Measurements from ENCODE around the gene ADIPOQ.
"Not testable (repeated sequence)": the region's sequence is repeated elsewhere in the genome, so short reads cannot be mapped to it uniquely, and the experiment has no call there.

The ADIPOQ gene

DNA sequence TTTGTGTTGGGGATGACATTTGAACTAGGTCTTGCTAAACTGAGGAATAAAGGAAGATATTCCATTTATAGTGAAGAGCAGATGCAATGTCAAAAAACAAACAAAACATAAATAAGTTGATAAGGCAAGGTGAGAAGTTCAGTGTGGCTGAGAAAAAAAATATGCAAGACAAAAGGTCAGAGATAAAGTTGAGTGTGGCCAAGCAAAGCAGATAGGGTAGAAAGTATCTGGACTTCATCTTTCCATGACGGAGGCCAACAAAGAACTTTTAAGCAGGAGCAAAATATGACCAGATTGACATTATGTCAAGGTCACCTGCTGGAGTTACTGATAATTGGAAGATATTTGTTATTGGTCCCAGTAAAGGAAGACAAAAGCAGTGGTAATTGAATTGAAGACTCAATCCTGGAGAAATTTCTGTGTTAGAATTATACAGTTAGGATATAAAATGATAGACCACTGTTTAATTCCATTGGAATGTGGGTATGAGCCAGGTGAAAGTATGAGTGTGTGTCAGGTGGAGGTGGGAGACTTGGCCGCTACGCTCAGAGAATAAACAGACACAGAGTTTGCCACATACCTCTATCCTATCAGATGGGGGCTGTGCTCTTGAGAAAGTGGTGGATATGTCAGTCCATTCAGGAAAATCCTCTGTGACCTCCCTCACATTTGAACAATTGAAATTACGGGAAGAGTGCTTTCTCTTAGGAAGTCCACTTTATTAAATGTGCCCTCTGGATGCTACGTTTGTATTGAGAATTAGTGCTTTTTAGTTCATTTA, 28.1 kb downstream of the ADIPOQ start:
- DNase-seq (ENCODE audit: low read depth in 2 of 3, low spot score in 1 of 3), result no peak

GRCh38 chr3:186871403-186871924, 29.0 kb downstream of the ADIPOQ start:
- DNase-seq (ENCODE audit: low read depth in 2 of 3, low spot score in 1 of 3), result no peak

- not testable (repeated sequence) for DNase-seq (ENCODE audit: low read depth in 2 of 3, low spot score in 1 of 3)
Measured at GRCh38 chr3:186873796-186874195, 31.3 kb downstream of the ADIPOQ start.

DNA sequence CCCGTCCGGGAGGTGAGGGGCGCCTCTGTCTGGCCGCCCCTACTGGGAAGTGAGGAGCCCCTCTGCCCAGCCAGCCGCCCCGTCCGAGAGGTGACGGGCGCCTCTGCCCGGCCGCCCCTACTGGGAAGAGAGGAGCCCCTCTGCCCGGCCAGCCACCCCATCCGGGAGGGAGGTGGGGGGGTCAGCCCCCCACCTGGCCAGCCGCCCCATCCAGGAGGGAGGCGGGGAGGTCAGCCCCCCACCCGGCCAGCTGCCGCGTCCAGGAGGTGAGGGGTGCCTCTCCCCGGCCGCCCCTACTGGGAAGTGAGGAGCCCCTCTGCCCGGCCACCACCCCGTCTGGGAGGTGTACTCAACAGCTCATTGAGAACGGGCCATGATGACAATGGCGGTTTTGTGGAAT, 31.7 kb downstream of the ADIPOQ start:
- DNase-seq (ENCODE audit: low read depth in 2 of 3, low spot score in 1 of 3), result not testable (repeated sequence)

DNA sequence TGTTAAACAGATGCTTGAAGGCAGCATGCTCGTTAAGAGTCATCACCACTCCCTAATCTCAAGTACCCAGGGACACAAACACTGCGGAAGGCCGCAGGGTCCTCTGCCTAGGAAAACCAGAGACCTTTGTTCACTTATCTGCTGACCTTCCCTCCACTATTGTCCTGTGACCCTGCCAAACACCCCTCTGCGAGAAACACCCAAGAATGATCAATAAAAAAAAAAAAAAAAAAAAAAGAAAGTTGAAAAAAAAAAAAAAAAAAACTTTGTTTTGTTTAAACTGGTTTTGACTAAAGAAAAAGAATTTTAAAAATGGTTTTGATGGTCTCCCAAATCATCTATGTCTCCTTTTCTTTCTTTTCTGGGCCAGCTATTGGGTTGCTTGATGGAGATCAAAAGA, 32.3 kb downstream of the ADIPOQ start:
- not testable (repeated sequence) for DNase-seq (ENCODE audit: low read depth in 2 of 3, low spot score in 1 of 3)

GRCh38 chr3:186875708-186876107, 33.2 kb downstream of the ADIPOQ start:
- no peak for DNase-seq (ENCODE audit: low read depth in 2 of 3, low spot score in 1 of 3)

DNA sequence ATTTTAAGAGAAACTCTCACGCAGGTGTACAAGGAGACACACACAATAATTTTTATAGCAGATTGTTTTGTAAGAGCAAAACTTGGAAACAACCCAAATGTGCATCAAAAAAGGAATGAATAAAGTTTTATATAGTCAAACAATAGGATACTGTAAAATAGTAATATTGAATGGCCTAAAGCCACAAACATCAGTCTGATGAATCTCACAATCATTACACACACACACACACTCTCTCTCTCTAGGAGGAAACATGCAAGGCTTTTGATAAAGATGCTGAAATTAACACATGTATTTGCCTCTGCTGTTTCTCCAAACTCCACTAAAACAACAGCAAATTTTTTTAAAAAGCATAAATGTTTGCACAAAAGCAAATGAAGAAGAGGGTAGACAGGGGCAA, 37.3 kb downstream of the ADIPOQ start:
- DNase-seq (ENCODE audit: low read depth in 2 of 3, low spot score in 1 of 3), result no peak

DNA sequence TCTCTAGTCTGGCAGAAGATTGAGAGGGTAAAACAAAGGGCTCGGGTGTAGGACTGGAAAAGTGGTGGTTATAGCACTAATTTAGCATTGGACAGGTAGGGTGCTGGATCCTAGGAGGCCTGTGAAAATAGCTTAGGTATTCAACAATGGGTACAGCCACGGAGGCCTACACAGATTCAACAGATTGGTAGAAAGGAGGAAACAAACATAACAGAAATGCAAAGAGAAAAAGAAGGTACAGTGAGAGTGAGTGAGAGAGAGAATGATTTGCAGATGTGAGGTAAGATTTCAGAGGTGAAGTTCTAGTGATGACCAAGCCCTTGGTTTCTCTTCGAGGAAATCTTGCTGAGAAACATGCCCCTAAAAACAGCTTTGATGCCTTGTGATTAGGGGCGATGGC, 37.9 kb downstream of the ADIPOQ start:
- no peak for DNase-seq (ENCODE audit: low read depth in 2 of 3, low spot score in 1 of 3)

GRCh38 chr3:186882150-186882524, 39.6 kb downstream of the ADIPOQ start:
- no peak for DNase-seq (ENCODE audit: low read depth in 2 of 3, low spot score in 1 of 3)

DNA sequence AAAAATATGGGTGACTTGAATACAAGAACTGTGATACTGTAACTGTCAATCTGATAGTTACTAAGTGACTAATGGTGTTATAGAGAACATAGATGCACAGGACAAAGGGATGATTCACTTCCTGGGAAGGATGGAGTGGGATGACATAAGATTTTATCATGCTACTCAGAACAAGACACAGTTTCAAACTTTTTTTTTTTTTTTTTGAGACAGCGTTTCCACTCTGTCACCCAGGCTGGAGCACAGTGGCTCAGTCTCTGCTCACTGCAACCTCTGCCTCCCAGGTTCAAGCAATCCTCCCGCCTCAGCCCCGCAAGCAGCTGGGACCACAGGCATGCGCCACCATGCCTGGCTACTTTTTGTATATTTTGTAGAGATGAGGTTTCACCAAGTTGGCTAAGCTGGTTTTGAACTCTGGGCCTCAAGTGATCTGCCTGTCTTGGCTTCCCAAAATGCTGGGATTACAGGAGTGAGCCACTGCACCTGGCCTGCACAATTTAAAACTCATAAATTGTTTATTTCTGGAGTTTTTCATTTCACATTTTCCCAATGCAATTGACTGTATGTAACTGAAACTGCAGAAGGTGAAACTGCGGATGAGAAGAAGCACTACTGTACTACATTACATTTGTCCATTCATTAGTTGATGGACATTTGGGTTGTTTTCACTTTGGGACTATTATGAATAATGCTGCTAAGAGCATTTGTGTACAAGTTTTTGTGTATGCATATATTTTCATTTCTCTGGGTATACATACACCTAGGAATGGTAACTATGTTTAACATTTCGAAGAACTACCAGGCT, 40.6 kb downstream of the ADIPOQ start:
- peak; percentile 49 to 54 (median 53) for DNase-seq (ENCODE audit: low read depth in 2 of 3, low spot score in 1 of 3)

- DNase-seq (ENCODE audit: low read depth in 2 of 3, low spot score in 1 of 3), result no peak
Measured at GRCh38 chr3:186883686-186884058, 41.2 kb downstream of the ADIPOQ start.

GRCh38 chr3:186884868-186885267, 42.4 kb downstream of the ADIPOQ start:
- DNase-seq (ENCODE audit: low read depth in 2 of 3, low spot score in 1 of 3), result not testable (repeated sequence)

- DNase-seq (ENCODE audit: low read depth in 2 of 3, low spot score in 1 of 3), result no peak
Measured at GRCh38 chr3:186886202-186886981, 43.9 kb downstream of the ADIPOQ start.

DNA sequence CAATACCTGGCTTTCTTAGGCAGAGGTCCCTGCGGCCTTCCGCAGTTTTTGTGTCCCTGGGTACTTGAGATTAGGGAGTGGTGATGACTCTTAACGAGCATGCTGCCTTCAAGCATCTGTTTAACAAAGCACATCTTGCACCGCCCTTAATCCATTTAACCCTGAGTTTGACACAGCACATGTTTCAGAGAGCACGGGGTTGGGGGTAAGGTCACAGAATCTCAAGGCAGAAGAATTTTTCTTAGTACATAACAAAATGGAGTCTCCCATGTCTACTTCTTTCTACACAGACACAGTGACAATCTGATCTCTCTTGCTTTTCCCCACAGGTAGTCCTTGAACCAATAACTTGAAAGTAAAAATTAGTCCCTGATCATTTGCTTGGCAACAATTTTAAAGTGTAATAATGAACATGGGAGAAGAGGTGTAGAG, 45.0 kb downstream of the ADIPOQ start:
- not testable (repeated sequence) for DNase-seq (ENCODE audit: low read depth in 2 of 3, low spot score in 1 of 3)

DNA sequence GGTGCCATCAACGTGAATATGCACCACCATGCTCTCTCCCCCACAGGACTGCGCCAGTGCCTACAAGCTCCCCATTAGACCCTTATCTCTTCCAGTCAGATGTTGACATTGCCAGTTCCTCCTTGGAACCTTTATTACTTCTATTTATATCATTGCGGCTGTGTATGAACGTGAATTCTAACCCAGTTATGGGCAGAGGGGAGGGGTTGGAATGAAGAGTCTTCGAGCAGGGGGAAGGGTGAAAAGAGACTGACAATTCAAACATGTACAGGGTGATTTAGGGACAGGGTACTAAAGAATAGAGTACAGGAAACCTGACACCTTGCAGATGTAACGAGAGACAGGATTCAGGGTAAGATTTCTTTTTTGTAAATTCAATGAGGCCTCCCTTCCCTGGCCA, 46.1 kb downstream of the ADIPOQ start:
- DNase-seq (ENCODE audit: low read depth in 2 of 3, low spot score in 1 of 3), result no peak

DNA sequence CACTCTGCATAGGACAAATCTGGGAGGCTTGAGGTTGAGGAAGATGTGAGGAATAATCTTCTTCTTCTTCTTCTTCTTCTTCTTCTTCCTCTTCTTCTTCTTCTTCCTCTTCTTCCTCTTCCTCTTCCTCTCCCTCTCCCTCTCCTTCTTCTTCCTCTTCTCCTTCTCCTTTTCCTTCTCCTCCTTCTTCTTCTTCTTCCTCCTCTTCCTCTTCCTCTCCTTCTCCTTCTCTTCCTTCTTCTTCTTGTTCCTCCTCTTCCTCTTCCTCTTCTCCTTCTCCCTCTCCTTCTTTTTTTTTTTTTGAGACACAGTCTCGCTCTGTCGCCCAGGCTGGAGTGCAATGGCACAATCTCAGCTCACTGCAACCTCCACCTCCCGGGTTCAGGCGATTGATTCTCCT, 47.2 kb downstream of the ADIPOQ start:
- DNase-seq (ENCODE audit: low read depth in 2 of 3, low spot score in 1 of 3), result not testable (repeated sequence)

- DNase-seq (ENCODE audit: low read depth in 2 of 3, low spot score in 1 of 3), result no peak
Measured at GRCh38 chr3:186890911-186891310, 48.4 kb downstream of the ADIPOQ start.

DNA sequence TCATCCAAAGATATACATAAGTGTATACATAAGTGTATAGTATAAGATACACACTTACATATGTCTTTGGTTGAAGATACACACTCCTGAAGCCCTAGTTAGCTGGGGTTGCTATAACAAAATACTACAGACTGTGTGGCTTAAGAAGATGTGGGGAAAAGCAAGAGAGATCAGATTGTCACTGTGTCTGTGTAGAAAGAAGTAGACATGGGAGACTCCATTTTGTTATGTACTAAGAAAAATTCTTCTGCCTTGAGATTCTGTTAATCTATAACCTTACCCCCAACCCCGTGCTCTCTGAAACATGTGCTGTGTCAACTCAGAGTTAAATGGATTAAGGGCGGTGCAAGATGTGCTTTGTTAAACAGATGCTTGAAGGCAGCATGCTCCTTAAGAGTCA, 50.6 kb downstream of the ADIPOQ start:
- DNase-seq (ENCODE audit: low read depth in 2 of 3, low spot score in 1 of 3), result not testable (repeated sequence)

DNA sequence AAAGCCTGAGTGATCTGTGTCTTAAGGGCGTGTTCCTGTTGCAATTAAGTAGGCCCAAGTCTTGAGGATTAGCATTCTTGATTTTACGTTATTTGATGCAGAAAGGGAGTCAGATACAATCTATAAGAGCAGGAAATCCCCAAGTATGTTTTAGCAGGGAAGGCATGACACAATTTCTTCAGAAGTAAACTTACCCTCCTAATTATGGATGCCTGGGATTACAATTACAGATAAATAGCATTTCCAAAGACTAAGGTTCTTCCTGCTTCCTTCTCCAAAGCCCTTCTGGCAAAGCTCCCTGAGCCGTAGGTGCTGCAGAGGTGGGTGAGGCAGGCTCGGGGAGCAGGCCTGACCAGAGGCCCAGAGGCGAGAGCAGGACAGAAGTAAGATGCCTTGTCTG, 52.9 kb downstream of the ADIPOQ start:
- no peak for DNase-seq (ENCODE audit: low read depth in 2 of 3, low spot score in 1 of 3)

DNA sequence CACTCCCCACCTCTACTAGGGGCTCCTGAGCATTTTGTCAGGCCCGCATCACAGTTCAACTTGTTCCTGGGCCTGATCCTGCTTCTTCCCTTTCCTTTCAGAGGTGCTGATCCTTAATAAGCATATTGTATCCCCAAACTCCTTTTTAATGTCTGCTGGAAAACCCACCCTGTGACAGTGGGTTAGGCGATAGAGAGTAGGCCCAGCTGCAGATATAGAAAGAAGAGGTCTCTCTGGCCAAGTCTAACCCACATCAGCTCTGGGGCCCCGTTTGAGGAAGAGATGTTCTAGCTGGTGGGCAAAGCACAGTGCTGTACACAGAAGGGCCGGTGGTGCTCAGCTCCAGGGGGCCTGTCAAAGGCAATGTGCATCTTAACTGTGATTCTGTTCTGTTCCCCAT, 53.5 kb downstream of the ADIPOQ start:
- no peak for DNase-seq (ENCODE audit: low read depth in 2 of 3, low spot score in 1 of 3)

- no peak for DNase-seq (ENCODE audit: low read depth in 2 of 3, low spot score in 1 of 3)
Measured at GRCh38 chr3:186896875-186897274, 54.4 kb downstream of the ADIPOQ start.
